ENCODE measurements around the gene IL1RAP.

Gene IL1RAP

GRCh38 chr3:190514413-190515153, 698 bp downstream of the IL1RAP start:
- TF ChIP-seq CEBPB (IDR thresholded peaks at IDR 0.05) (no peak), RAD21 (IDR thresholded peaks at IDR 0.05; ENCODE audit: low read depth) (no peak), MAX (IDR thresholded peaks at IDR 0.05) (peak; percentile 36; the same call in 1 of the 2 replicates)

GRCh38 chr3:190516416-190516815, 2.5 kb downstream of the IL1RAP start:
- TF ChIP-seq EP300 (IDR thresholded peaks at IDR 0.05; ENCODE audit: borderline replicate concordance), result no peak
- TF ChIP-seq ZBTB7A (IDR thresholded peaks at IDR 0.05; ENCODE audit: low read depth), result no peak

- no peak for TF ChIP-seq RAD21 (IDR thresholded peaks at IDR 0.05; ENCODE audit: low read depth)
Measured at GRCh38 chr3:190517687-190518086, 3.8 kb downstream of the IL1RAP start.

GRCh38 chr3:190519886-190520285, 6.0 kb downstream of the IL1RAP start:
- TF ChIP-seq MAX (IDR thresholded peaks at IDR 0.05) (no peak), RAD21 (IDR thresholded peaks at IDR 0.05; ENCODE audit: low read depth) (no peak), REST (IDR thresholded peaks at IDR 0.05; ENCODE audit: low read depth) (no peak), EP300 (IDR thresholded peaks at IDR 0.05; ENCODE audit: borderline replicate concordance) (no peak), TEAD4 (IDR thresholded peaks at IDR 0.05) (no peak), USF1 (IDR thresholded peaks at IDR 0.05) (no peak), TCF12 (IDR thresholded peaks at IDR 0.05; ENCODE audit: low read depth) (no peak), TAF1 (IDR thresholded peaks at IDR 0.05; ENCODE audit: low read depth) (no peak), CREB1 (IDR thresholded peaks at IDR 0.05; ENCODE audit: low read depth) (no peak)

GRCh38 chr3:190521998-190522397, 8.1 kb downstream of the IL1RAP start:
- TF ChIP-seq MAX (IDR thresholded peaks at IDR 0.05) (no peak), ZBTB7A (IDR thresholded peaks at IDR 0.05; ENCODE audit: low read depth) (no peak), EP300 (IDR thresholded peaks at IDR 0.05; ENCODE audit: borderline replicate concordance) (no peak), CEBPB (IDR thresholded peaks at IDR 0.05) (no peak), TEAD4 (IDR thresholded peaks at IDR 0.05) (no peak), EGR1 (IDR thresholded peaks at IDR 0.05) (no peak), NFIC (IDR thresholded peaks at IDR 0.05) (no peak), FOXM1 (IDR thresholded peaks at IDR 0.05; ENCODE audit: borderline replicate concordance, low read depth) (no peak), YY1 (IDR thresholded peaks at IDR 0.05; ENCODE audit: low read depth) (no peak), CREB1 (IDR thresholded peaks at IDR 0.05; ENCODE audit: low read depth) (no peak)

- TF ChIP-seq RAD21 (IDR thresholded peaks at IDR 0.05; ENCODE audit: low read depth) (no peak), FOXM1 (IDR thresholded peaks at IDR 0.05; ENCODE audit: borderline replicate concordance, low read depth) (no peak)
Measured at GRCh38 chr3:190522621-190523222, 8.8 kb downstream of the IL1RAP start.

- TF ChIP-seq CEBPB (IDR thresholded peaks at IDR 0.05), result no peak
- TF ChIP-seq RAD21 (IDR thresholded peaks at IDR 0.05; ENCODE audit: low read depth), result no peak
Measured at GRCh38 chr3:190524942-190525341, 11.1 kb downstream of the IL1RAP start.

GRCh38 chr3:190525634-190526033, 11.7 kb downstream of the IL1RAP start:
- TF ChIP-seq MAX (IDR thresholded peaks at IDR 0.05), result no peak
- no peak for TF ChIP-seq TEAD4 (IDR thresholded peaks at IDR 0.05)
- no peak for TF ChIP-seq CEBPB (IDR thresholded peaks at IDR 0.05)
- no peak for TF ChIP-seq FOXM1 (IDR thresholded peaks at IDR 0.05; ENCODE audit: borderline replicate concordance, low read depth)
- no peak for TF ChIP-seq NFIC (IDR thresholded peaks at IDR 0.05)
- no peak for TF ChIP-seq ZBTB7A (IDR thresholded peaks at IDR 0.05; ENCODE audit: low read depth)
- no peak for TF ChIP-seq EP300 (IDR thresholded peaks at IDR 0.05; ENCODE audit: borderline replicate concordance)
- TF ChIP-seq YY1 (IDR thresholded peaks at IDR 0.05; ENCODE audit: low read depth), result no peak
- no peak for TF ChIP-seq USF1 (IDR thresholded peaks at IDR 0.05)
- no peak for TF ChIP-seq CREB1 (IDR thresholded peaks at IDR 0.05; ENCODE audit: low read depth)
- TF ChIP-seq REST (IDR thresholded peaks at IDR 0.05; ENCODE audit: low read depth), result no peak

Measured in Ishikawa (cell line).